GM12878 (cell line): ENCODE data around the gene UBR2. TPM values are rescaled to one million over a fixed set of nuclear protein-coding genes. Genes with fewer than 3 reads are reported as not detected.

Source experiments
- ATAC-seq: fragments of 200-7000 bp; cut with Tn5 transposase; 3 replicates; pipeline ENCODE4 v1.9.1; 2020; ENCODE audit warnings: mild to moderate bottlenecking, moderate library complexity
- BruUV-seq: library from RNA; stranded (reverse); fragments of 400-500 nt; replicated peaks from 2 replicates; lab custom pipeline; 2021; lab: Mats Ljungman, UMichigan
- CTCF ChIA-PET: fragments of 300-600 bp; sonication (Branson Sonifier 250); formaldehyde crosslinking; extraction: SDS; loops from one replicate; lab custom pipeline; 2021; ENCODE audit warnings: inconsistent platforms; lab: Yijun Ruan, JAX
- POLR2A ChIA-PET: fragments of 350-600 bp; formaldehyde crosslinking; extraction: SDS; loops from one replicate; lab custom pipeline; 2021; ENCODE audit warnings: inconsistent platforms; lab: Charles Lee
- RAD21 ChIA-PET: fragments of 300-600 bp; sonication (Branson Sonifier 250); formaldehyde crosslinking; loops from one replicate; lab custom pipeline; 2023; ENCODE audit warnings: antibody characterized with exemption; ENCODE audit not compliant: unreplicated experiment; lab: Charles Lee
- SMC1A ChIA-PET: fragments of 300-600 bp; sonication (Branson Sonifier 250); formaldehyde crosslinking; loops from one replicate; lab custom pipeline; 2023; ENCODE audit not compliant: unreplicated experiment, uncharacterized antibody; lab: Charles Lee
- DNase-seq: peaks from one replicate; pipeline ENCODE4 v3.0.0-alpha.2; 2011; ENCODE audit warnings: low read depth, low spot score
- FAIRE-seq: peaks from 3 replicates; lab custom pipeline; 2011; peaks lifted over from hg19 to GRCh38; lab: Jason Lieb, UNC
- H2AFZ ChIP-seq: 2 replicates; pipeline ENCODE4 v1.6.0; 2011; ENCODE audit warnings: low read depth, low read length, control low read depth; ENCODE audit not compliant: control insufficient read depth
- H3K27ac ChIP-seq: 2 replicates; pipeline ENCODE4 v1.5.1; 2011; ENCODE audit warnings: control low read depth; ENCODE audit not compliant: control insufficient read depth, insufficient read depth
- H3K27me3 ChIP-seq, 2 experiments: replicated peaks in 1 of 2; 2 replicates each; pipeline versions ENCODE4 v1.6.0 to v1.6.1; 2011; ENCODE audit warnings: low read length in 1 of 2; ENCODE audit not compliant: control insufficient read depth in 2 of 2, insufficient read depth in 2 of 2
- H3K36me3 ChIP-seq, 2 experiments: 2 replicates each; pipeline ENCODE4 v1.5.1; 2011; ENCODE audit warnings: low read length in 1 of 2; ENCODE audit not compliant: control insufficient read depth in 2 of 2, insufficient read depth in 2 of 2
- H3K4me1 ChIP-seq: 2 replicates; pipeline ENCODE4 v1.6.1; 2011; ENCODE audit warnings: mild to moderate bottlenecking, low read length, moderate library complexity, mixed read lengths; ENCODE audit not compliant: control insufficient read depth, insufficient read depth
- H3K4me2 ChIP-seq: 2 replicates; pipeline ENCODE4 v1.6.0; 2011; ENCODE audit warnings: control low read depth; ENCODE audit not compliant: control insufficient read depth, insufficient read depth
- H3K4me3 ChIP-seq: fragments of 200-600 bp; sonication (generic); 2 replicates; pipeline ENCODE4 v1.5.1; 2016
- H3K79me2 ChIP-seq: 2 replicates; pipeline ENCODE4 v1.6.0; 2011; ENCODE audit warnings: low read length; ENCODE audit not compliant: control insufficient read depth, insufficient read depth
- H3K9ac ChIP-seq: 2 replicates; pipeline ENCODE4 v1.8.0; 2011; ENCODE audit warnings: low read length, control low read depth, mixed read lengths; ENCODE audit not compliant: control insufficient read depth, insufficient read depth
- H3K9me3 ChIP-seq: replicated peaks from 3 replicates; pipeline ENCODE4 v1.5.1; 2011; ENCODE audit warnings: mild to moderate bottlenecking, low read length; ENCODE audit not compliant: control insufficient read depth, insufficient read depth
- H4K20me1 ChIP-seq: 2 replicates; pipeline ENCODE4 v1.6.0; 2011; ENCODE audit not compliant: control insufficient read depth, insufficient read depth
- BCLAF1 ChIP-seq: fragments of 450-650 bp; IDR thresholded peaks from 2 replicates; pipeline ENCODE4 v1.6.1; 2017; ENCODE audit warnings: antibody characterized with exemption, mild to moderate bottlenecking, moderate library complexity
- ELK1 ChIP-seq: IDR thresholded peaks from 2 replicates; pipeline ENCODE4 v1.6.1; 2012; ENCODE audit warnings: low read depth, low read length, improper control_type of control experiment
- ETV6 ChIP-seq, 2 experiments: fragments of 450-650 bp in 1 of 2; IDR thresholded peaks in 1 of 2; conservative IDR thresholded peaks in 1 of 2; 2 replicates each; pipeline ENCODE4 v1.6.1; 2014; ENCODE audit warnings: antibody characterized with exemption in 1 of 2, borderline replicate concordance in 1 of 2, low read depth in 1 of 2, mild to moderate bottlenecking in 1 of 2, moderate library complexity in 1 of 2
- HDAC2 ChIP-seq: fragments of 200-600 bp; sonication (generic); IDR thresholded peaks from 2 replicates; pipeline ENCODE4 v1.6.1; 2017
- JUND ChIP-seq: IDR thresholded peaks from 2 replicates; pipeline ENCODE4 v1.6.1; 2012; ENCODE audit warnings: low read depth, mild to moderate bottlenecking, low read length, improper control_type of control experiment, moderate library complexity
- NBN ChIP-seq: fragments of 450-650 bp; IDR thresholded peaks from 2 replicates; pipeline ENCODE4 v1.6.1; 2016
- NRF1 ChIP-seq: conservative IDR thresholded peaks from 2 replicates; pipeline ENCODE4 v1.6.1; 2011; ENCODE audit warnings: mild to moderate bottlenecking, low read depth, low read length, improper control_type of control experiment
- PAX8 ChIP-seq: fragments of 450-650 bp; IDR thresholded peaks from 2 replicates; pipeline ENCODE4 v1.6.1; 2017; ENCODE audit warnings: mild to moderate bottlenecking, moderate library complexity
- POLR2A ChIP-seq: IDR thresholded peaks from 2 replicates; pipeline ENCODE4 v1.6.1; 2011; ENCODE audit warnings: low read depth, mild to moderate bottlenecking, low read length
- SMARCA5 ChIP-seq: fragments of 450-650 bp; IDR thresholded peaks from 2 replicates; pipeline ENCODE4 v1.6.1; 2017; ENCODE audit warnings: mild to moderate bottlenecking
- STAT3 ChIP-seq: IDR thresholded peaks from 2 replicates; pipeline ENCODE4 v1.6.1; 2011; ENCODE audit warnings: low read depth, low read length, improper control_type of control experiment
- TCF7 ChIP-seq: IDR thresholded peaks from 2 replicates; pipeline ENCODE4 v1.6.1; 2014; ENCODE audit warnings: antibody characterized with exemption, borderline replicate concordance
- YBX1 ChIP-seq: fragments of 450-650 bp; IDR thresholded peaks from 2 replicates; pipeline ENCODE4 v1.6.1; 2016; ENCODE audit warnings: antibody characterized with exemption
- ZBED1 ChIP-seq: IDR thresholded peaks from 2 replicates; pipeline ENCODE4 v1.6.1; 2016; ENCODE audit warnings: borderline replicate concordance
- WGBS: methylation state at CpG from one replicate; pipeline ENCODE4 v1.1.6; 2016; ENCODE audit warnings: low lambda C conversion rate; ENCODE audit not compliant: insufficient replicate concordance, insufficient coverage; ENCODE audit errors: missing lambda C conversion rate; 5-methylcytosine and 5-hydroxymethylcytosine counted together
- in situ Hi-C: fragments of 300-500 bp; cut with MboI; formaldehyde crosslinking; loops from 9 replicates; pipeline ENCODE4 v1.14.3; 2018; ENCODE audit warnings: mixed read lengths
- intact Hi-C: fragments of 100-400 bp; cut with micrococcal nuclease; formaldehyde crosslinking; loops from one replicate; pipeline ENCODE4 v1.14.2; 2022; ENCODE audit not compliant: unreplicated experiment
- polyA plus RNA-seq, 11 experiments: library from polyadenylated mRNA; depleted of rRNA in 4 of 11; unstranded in 6 of 11; stranded (reverse) in 5 of 11; fragments of >200 nt; fragmentation: Nextera tagmentation in 4 of 11; fragmentation: Illumina TruSeq in 1 of 11; extraction: Ambion mirVana in 4 of 11; extraction: Trizol in 1 of 11; gene quantifications; 1 replicate in 1 of 11; 2 replicates in 10 of 11; pipeline versions ENCODE4 v1.2.1 to v1.2.3, GENCODE V29; 2011 to 2016; ENCODE audit warnings: inconsistent platforms in 2 of 11, missing spikeins in 2 of 11, low read depth in 1 of 11
- total RNA-seq, 4 experiments: library from RNA; depleted of rRNA in 3 of 4; stranded (reverse); fragments of >200 nt in 3 of 4; fragmentation: Illumina TruSeq in 1 of 4; extraction: Trizol in 1 of 4; gene quantifications; 2 replicates each; pipeline versions ENCODE4 v1.2.1 to v1.2.3, GENCODE V29; 2013 to 2021

UBR2 gene
- total and polyA plus RNA-seq, 10 of the 15 experiments (the other 5 are each of a cell fraction or from before 2014, with no cell fraction given), result 2.3 to 18.4 (median 9.6) TPM

GRCh38 chr6:42618105-42618504 is 54.3 kb downstream of the UBR2 start:
- Histone ChIP-seq H3K9me3 (no peaks in the 10 kb centered on the region), H3K9ac (no peak overlapping the region), H3K4me3 (no peak overlapping the region), H4K20me1 (no peaks in the 10 kb centered on the region), H3K27me3 (no peaks in the 10 kb centered on the region), H3K4me1 (no peaks in the 10 kb centered on the region), H3K4me2 (no peak overlapping the region), H3K79me2 (no peaks in the 10 kb centered on the region), H3K27ac (no peak overlapping the region), H2AFZ (no peak overlapping the region), H3K36me3 (peaks cover 0 to 19% of the 10 kb centered on the region in 2 experiments; a peak in 3 of 4 replicates)
- RAD21 ChIA-PET, result no interaction called here
- no peak for TF ChIP-seq JUND
- TF ChIP-seq ELK1, result no peak
- no peak for TF ChIP-seq YBX1
- TF ChIP-seq STAT3, result no peak
- TF ChIP-seq POLR2A, result no peak
- TF ChIP-seq SMARCA5, result no peak
- TF ChIP-seq PAX8, result no peak
- no peak for TF ChIP-seq TCF7
- no peak for TF ChIP-seq NRF1
- no peak for TF ChIP-seq ETV6 (conservative IDR thresholded peaks at IDR 0.05 in 1 of 2, IDR thresholded peaks at IDR 0.05 in 1 of 2; ENCODE audit: borderline replicate concordance in 1 of 2, low read depth in 1 of 2)
- no peak for TF ChIP-seq ZBED1
- TF ChIP-seq HDAC2, result no peak
- TF ChIP-seq NBN, result no peak
- TF ChIP-seq BCLAF1, result no peak
- POLR2A ChIA-PET, result no interaction called here
- WGBS, result 100% methylated on average over 1 of the region's 1 CpG
- intact Hi-C loops, result no loop called here
- no peak for ATAC-seq
- BruUV-seq, result no TSS peak
- in situ Hi-C loops, result no loop called here
- no peak for DNase-seq
- CTCF ChIA-PET, result interaction anchor here (1.2 kb wide), 1 partner anchor 12 kb away, joined by 4 read pairs; no protein-coding TSS in a partner anchor
- FAIRE-seq, result no peak
- SMC1A ChIA-PET, result interaction anchor here (1.2 to 2.1 kb wide), 3 partner anchors 15 to 53 kb away, joined by 3 to 5 read pairs (median 3); no protein-coding TSS in a partner anchor
